IMR-90 (cell line): ENCODE measurements around the gene RUNDC3A. TPM values are rescaled to one million over a fixed set of nuclear protein-coding genes. Genes with fewer than 3 reads are reported as not detected.

Source experiments
- ATAC-seq: fragments of 200-7000 bp; cut with Tn5 transposase; 2 replicates; pipeline ENCODE4 v1.9.1; 2020; ENCODE audit warnings: low read depth, mild to moderate bottlenecking, moderate library complexity
- BruUV-seq: library from RNA; stranded (reverse); fragments of 400-500 nt; replicated peaks from 2 replicates; lab custom pipeline; 2021; lab: Mats Ljungman, UMichigan
- CTCF ChIA-PET: fragments of 300-600 bp; formaldehyde crosslinking; extraction: SDS; loops from one replicate; lab custom pipeline; 2021; ENCODE audit warnings: antibody characterized with exemption; lab: Yijun Ruan, JAX
- POLR2A ChIA-PET: fragments of 300-600 bp; sonication (Branson Sonifier 250); formaldehyde crosslinking; loops from one replicate; lab custom pipeline; 2022; ENCODE audit warnings: antibody characterized with exemption; ENCODE audit not compliant: unreplicated experiment; lab: Charles Lee
- DNase-seq: peaks from one replicate; pipeline ENCODE4 v3.0.0; 2013
- H2AFZ ChIP-seq: replicated peaks from 2 replicates; pipeline ENCODE3; 2013; ENCODE audit warnings: low read length, mild to moderate bottlenecking; ENCODE audit not compliant: poor library complexity
- H2AK5ac ChIP-seq: 2 replicates; pipeline ENCODE4 v1.6.1; 2013; ENCODE audit warnings: low read depth, low read length, inconsistent platforms
- H2AK9ac ChIP-seq: replicated peaks from 2 replicates; pipeline ENCODE3; 2013; ENCODE audit warnings: mild to moderate bottlenecking, low read depth, low read length, moderate library complexity; ENCODE audit not compliant: poor library complexity
- H2BK120ac ChIP-seq: 2 replicates; pipeline ENCODE4 v1.6.1; 2013; ENCODE audit warnings: low read depth, low read length, inconsistent platforms
- H2BK15ac ChIP-seq: 3 replicates; pipeline ENCODE4 v1.6.1; 2013; ENCODE audit warnings: low read depth, low read length, inconsistent platforms
- H2BK20ac ChIP-seq: 2 replicates; pipeline ENCODE4 v1.6.1; 2013; ENCODE audit warnings: low read depth, mild to moderate bottlenecking, inconsistent platforms, low read length, moderate library complexity
- H2BK5ac ChIP-seq: 2 replicates; pipeline ENCODE4 v1.6.1; 2013; ENCODE audit warnings: mild to moderate bottlenecking, low read depth, low read length, inconsistent platforms; ENCODE audit not compliant: poor library complexity, severe bottlenecking
- H3K14ac ChIP-seq: replicated peaks from 2 replicates; pipeline ENCODE4 v1.6.1; 2013; ENCODE audit warnings: low read depth, low read length, inconsistent platforms
- H3K18ac ChIP-seq: 2 replicates; pipeline ENCODE4 v1.6.1; 2013; ENCODE audit warnings: low read depth, low read length, control low read depth
- H3K23ac ChIP-seq: 2 replicates; pipeline ENCODE4 v1.6.1; 2013; ENCODE audit warnings: low read depth, low read length, inconsistent platforms
- H3K27ac ChIP-seq: 2 replicates; pipeline ENCODE4 v1.5.1; 2013; ENCODE audit warnings: mild to moderate bottlenecking, control low read depth, low read length; ENCODE audit not compliant: insufficient read depth
- H3K27me3 ChIP-seq: 2 replicates; pipeline ENCODE4 v1.6.1; 2013; ENCODE audit warnings: low read length; ENCODE audit not compliant: control insufficient read depth, insufficient read depth
- H3K36me3 ChIP-seq: 2 replicates; pipeline ENCODE4 v1.6.1; 2013; ENCODE audit warnings: low read length, mixed read lengths; ENCODE audit not compliant: control insufficient read depth, insufficient read depth
- H3K4ac ChIP-seq: 2 replicates; pipeline ENCODE4 v1.6.1; 2013; ENCODE audit warnings: low read depth, low read length, inconsistent platforms
- H3K4me1 ChIP-seq: 2 replicates; pipeline ENCODE4 v1.6.1; 2013; ENCODE audit warnings: low read length, mixed read lengths; ENCODE audit not compliant: control insufficient read depth, insufficient read depth
- H3K4me2 ChIP-seq: 2 replicates; pipeline ENCODE4 v1.6.1; 2013; ENCODE audit warnings: low read depth, mild to moderate bottlenecking, control low read depth, low read length, moderate library complexity
- H3K4me3 ChIP-seq: 2 replicates; pipeline ENCODE4 v1.5.1; 2013; ENCODE audit warnings: low read depth, mild to moderate bottlenecking, control low read depth, low read length, moderate library complexity; ENCODE audit not compliant: insufficient read depth
- H3K56ac ChIP-seq: 2 replicates; pipeline ENCODE4 v1.6.1; 2013; ENCODE audit warnings: low read length, inconsistent platforms; ENCODE audit not compliant: insufficient read depth; ENCODE audit errors: extremely low read depth
- H3K79me1 ChIP-seq, 2 experiments: 2 replicates each; pipeline ENCODE4 v1.6.1; 2013; ENCODE audit warnings: low read length in 2 of 2, inconsistent platforms in 1 of 2, low read depth in 1 of 2
- H3K9ac ChIP-seq: 2 replicates; pipeline ENCODE4 v1.6.1; 2013; ENCODE audit warnings: low read depth, low read length, control low read depth
- H3K9me1 ChIP-seq: 2 replicates; pipeline ENCODE4 v1.6.1; 2013; ENCODE audit warnings: low read length, inconsistent platforms; ENCODE audit not compliant: insufficient read depth
- H3K9me3 ChIP-seq: 2 replicates; pipeline ENCODE4 v1.6.1; 2013; ENCODE audit warnings: low read length; ENCODE audit not compliant: control insufficient read depth, insufficient read depth
- H4K20me1 ChIP-seq: 2 replicates; pipeline ENCODE4 v1.6.1; 2013; ENCODE audit warnings: low read length, inconsistent platforms; ENCODE audit not compliant: insufficient read depth
- H4K5ac ChIP-seq: 2 replicates; pipeline ENCODE4 v1.6.1; 2013; ENCODE audit warnings: mild to moderate bottlenecking, low read depth, low read length, control low read depth
- H4K8ac ChIP-seq, 2 experiments: 2 replicates each; pipeline ENCODE4 v1.6.1; 2013; ENCODE audit warnings: low read depth in 2 of 2, low read length in 2 of 2, control low read depth in 1 of 2, inconsistent platforms in 1 of 2
- H4K91ac ChIP-seq: 2 replicates; pipeline ENCODE4 v1.6.1; 2013; ENCODE audit warnings: low read depth, low read length, inconsistent platforms; ENCODE audit not compliant: insufficient read depth
- CEBPB ChIP-seq: IDR thresholded peaks from 2 replicates; pipeline ENCODE4 v1.6.1; 2012; ENCODE audit warnings: low read depth, low read length, improper control_type of control experiment
- RAD21 ChIP-seq: IDR thresholded peaks from 2 replicates; pipeline ENCODE4 v1.6.1; 2012; ENCODE audit warnings: low read length, improper control_type of control experiment
- RCOR1 ChIP-seq: IDR thresholded peaks from 2 replicates; pipeline ENCODE4 v1.6.1; 2012; ENCODE audit warnings: mild to moderate bottlenecking, low read length, improper control_type of control experiment; ENCODE audit not compliant: insufficient replicate concordance
- RFX5 ChIP-seq: IDR thresholded peaks from 2 replicates; pipeline ENCODE4 v1.8.0; 2012; ENCODE audit warnings: low read depth, mild to moderate bottlenecking, low read length, moderate library complexity
- SMC3 ChIP-seq: fragments of 150-350 bp; IDR thresholded peaks from 2 replicates; pipeline ENCODE4 v1.6.1; 2016; ENCODE audit warnings: low read depth, mild to moderate bottlenecking, antibody characterized with exemption, low read length, moderate library complexity
- WGBS, 2 experiments: methylation state at CpG; one replicate each; pipeline versions ENCODE4 v1.1.5 to v1.1.7; 2013; ENCODE audit warnings: missing lambda C conversion rate in 2 of 2; ENCODE audit not compliant: insufficient read length in 1 of 2; ENCODE audit errors: extremely low coverage in 2 of 2; 5-methylcytosine and 5-hydroxymethylcytosine counted together
- dilution Hi-C: fragments of 300-500 bp; cut with HindIII; formaldehyde crosslinking; loops from one replicate; pipeline ENCODE4 v1.14.3; 2018; ENCODE audit warnings: low sequenced_read_pairs; ENCODE audit not compliant: unreplicated experiment
- in situ Hi-C: fragments of 300-500 bp; cut with MboI; formaldehyde crosslinking; loops from 3 replicates; pipeline ENCODE4 v1.14.3; 2019; ENCODE audit warnings: low sequenced_read_pairs, inconsistent platforms, mixed read lengths
- intact Hi-C: fragments of 100-400 bp; cut with micrococcal nuclease; formaldehyde crosslinking; loops from 2 replicates; pipeline ENCODE4 v1.10.0; 2022
- polyA plus RNA-seq, 3 experiments: library from polyadenylated mRNA; depleted of rRNA; stranded (reverse); fragments of >200 nt; gene quantifications; 2 replicates each; pipeline ENCODE4 v1.2.3, GENCODE V29; 2012; ENCODE audit warnings: low replicate concordance in 1 of 3
- total RNA-seq: library from RNA; depleted of rRNA; stranded (reverse); fragments of >200 nt; gene quantifications from 2 replicates; pipeline ENCODE4 v1.2.3, GENCODE V29; 2012
- TF ChIP-seq, protein P1 (sequence below): fragments of 150-350 bp; IDR thresholded peaks from 2 replicates; pipeline ENCODE4 v1.6.1; 2016; ENCODE audit warnings: low read depth, mild to moderate bottlenecking, low read length, moderate library complexity, borderline replicate concordance
- TF ChIP-seq, protein P2 (sequence below): fragments of 150-350 bp; IDR thresholded peaks from 2 replicates; pipeline ENCODE4 v1.6.1; 2017; ENCODE audit warnings: mild to moderate bottlenecking, antibody characterized with exemption, low read length, low read depth

RUNDC3A gene
- total and polyA plus RNA-seq, 2 of the 4 experiments (the other 2 are of a cell fraction), result under 0.01 to 0.34 TPM

DNA sequence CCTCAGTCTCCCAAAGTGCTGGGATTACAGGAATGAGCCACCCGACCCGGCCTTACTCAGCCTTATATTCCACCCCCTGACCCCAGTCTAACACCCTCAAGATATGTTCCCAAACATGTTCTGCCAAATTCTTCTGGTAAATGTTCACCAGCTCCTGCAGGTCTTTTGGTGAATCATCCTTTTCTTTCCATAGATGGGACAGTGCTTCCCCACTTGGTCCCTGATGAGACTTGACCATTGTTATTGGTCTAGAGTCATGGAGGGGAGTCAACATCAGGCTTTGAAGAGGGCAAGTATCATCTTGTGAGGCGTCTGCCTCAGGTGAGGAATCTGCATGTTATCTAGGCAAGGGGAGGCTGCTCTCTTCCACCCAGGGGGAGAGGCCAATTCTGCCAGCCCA is 10.4 kb upstream of the RUNDC3A start:
- Histone ChIP-seq H3K36me3 (no peaks in the 10 kb centered on the region), H3K18ac (no peak overlapping the region), H3K4ac (no peak overlapping the region), H2BK15ac (no peak overlapping the region), H4K8ac (no peak overlapping the region), H2AFZ (no peak overlapping the region), H3K27ac (no peak overlapping the region), H2BK120ac (no peak overlapping the region), H3K56ac (no peak overlapping the region), H3K9ac (no peak overlapping the region), H4K91ac (no peak overlapping the region), H3K4me3 (no peak overlapping the region), H3K23ac (no peak overlapping the region), H3K9me3 (no peaks in the 10 kb centered on the region), H4K20me1 (no peaks in the 10 kb centered on the region), H3K4me2 (no peak overlapping the region), H2AK9ac (no peak overlapping the region), H3K9me1 (no peaks in the 10 kb centered on the region), H3K27me3 (peaks cover 37% of the 10 kb centered on the region), H2BK20ac (no peak overlapping the region), H4K5ac (no peak overlapping the region), H2AK5ac (no peak overlapping the region), H3K4me1 (no peaks in the 10 kb centered on the region), H3K79me1 (no peaks in the 10 kb centered on the region), H3K14ac (no peak overlapping the region), H2BK5ac (no peak overlapping the region)
- TF ChIP-seq, protein P1, sequence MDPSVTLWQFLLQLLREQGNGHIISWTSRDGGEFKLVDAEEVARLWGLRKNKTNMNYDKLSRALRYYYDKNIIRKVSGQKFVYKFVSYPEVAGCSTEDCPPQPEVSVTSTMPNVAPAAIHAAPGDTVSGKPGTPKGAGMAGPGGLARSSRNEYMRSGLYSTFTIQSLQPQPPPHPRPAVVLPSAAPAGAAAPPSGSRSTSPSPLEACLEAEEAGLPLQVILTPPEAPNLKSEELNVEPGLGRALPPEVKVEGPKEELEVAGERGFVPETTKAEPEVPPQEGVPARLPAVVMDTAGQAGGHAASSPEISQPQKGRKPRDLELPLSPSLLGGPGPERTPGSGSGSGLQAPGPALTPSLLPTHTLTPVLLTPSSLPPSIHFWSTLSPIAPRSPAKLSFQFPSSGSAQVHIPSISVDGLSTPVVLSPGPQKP, result no peak
- no peak for TF ChIP-seq RCOR1
- TF ChIP-seq, protein P2, sequence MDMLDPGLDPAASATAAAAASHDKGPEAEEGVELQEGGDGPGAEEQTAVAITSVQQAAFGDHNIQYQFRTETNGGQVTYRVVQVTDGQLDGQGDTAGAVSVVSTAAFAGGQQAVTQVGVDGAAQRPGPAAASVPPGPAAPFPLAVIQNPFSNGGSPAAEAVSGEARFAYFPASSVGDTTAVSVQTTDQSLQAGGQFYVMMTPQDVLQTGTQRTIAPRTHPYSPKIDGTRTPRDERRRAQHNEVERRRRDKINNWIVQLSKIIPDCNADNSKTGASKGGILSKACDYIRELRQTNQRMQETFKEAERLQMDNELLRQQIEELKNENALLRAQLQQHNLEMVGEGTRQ, result no peak
- no peak for TF ChIP-seq RAD21
- TF ChIP-seq CEBPB, result no peak
- no peak for TF ChIP-seq SMC3
- no peak for TF ChIP-seq RFX5
- no TSS peak for BruUV-seq
- intact Hi-C loops (no loop called here), in situ Hi-C loops (no loop called here), dilution Hi-C loops (no loop called here)
- DNase-seq (no peak), ATAC-seq (no peak)
- ChIA-PET CTCF (no interaction called here), POLR2A (no interaction called here)
- 18% methylated on average over 2 of the region's 3 CpGs; no CpG with 5 or more reads in 1 of the 2 experiments for WGBS, 2 experiments
